Calu3 (cell line): ENCODE results near the gene CCHCR1. TPM values are rescaled to one million over a fixed set of nuclear protein-coding genes. Genes with fewer than 3 reads are reported as not detected.

ENCODE experiments used
- Bru-seq: library from RNA; stranded (reverse); fragments of 400-500 nt; gene quantifications from one replicate; lab custom pipeline; 2021; lab: Mats Ljungman, UMichigan
- BruChase-seq, 2 experiments: library from RNA; stranded (reverse); fragments of 400-500 nt; gene quantifications; one replicate each; lab custom pipeline; 2021; lab: Mats Ljungman, UMichigan
- BruUV-seq: library from RNA; stranded (reverse); fragments of 400-500 nt; replicated peaks from 2 replicates; lab custom pipeline; 2021; lab: Mats Ljungman, UMichigan
- CTCF ChIA-PET: fragments of 300-600 bp; sonication (Branson Sonifier 250); formaldehyde crosslinking; loops from one replicate; lab custom pipeline; 2022; ENCODE audit warnings: antibody characterized with exemption; lab: Charles Lee
- DNase-seq: peaks from one replicate; pipeline ENCODE4 v3.0.0; 2022
- H3K27ac Mint-ChIP-seq: one replicate; pipeline ENCODE4 v1.8.0; 2022; ENCODE audit warnings: mixed read lengths; ENCODE audit not compliant: unreplicated experiment
- H3K27me3 Mint-ChIP-seq: one replicate; pipeline ENCODE4 v1.8.0; 2022; ENCODE audit warnings: mixed read lengths; ENCODE audit not compliant: unreplicated experiment
- H3K36me3 Mint-ChIP-seq: one replicate; pipeline ENCODE4 v1.8.0; 2022; ENCODE audit warnings: mild to moderate bottlenecking, moderate library complexity, mixed read lengths; ENCODE audit not compliant: insufficient read depth, unreplicated experiment
- H3K4me1 Mint-ChIP-seq: one replicate; pipeline ENCODE4 v1.8.0; 2022; ENCODE audit warnings: mild to moderate bottlenecking, low read depth, mixed read lengths; ENCODE audit not compliant: unreplicated experiment
- H3K4me3 Mint-ChIP-seq: one replicate; pipeline ENCODE4 v1.8.0; 2022; ENCODE audit warnings: mild to moderate bottlenecking, low read depth, moderate library complexity, mixed read lengths; ENCODE audit not compliant: unreplicated experiment
- H3K9me3 Mint-ChIP-seq: one replicate; pipeline ENCODE4 v1.8.0; 2022; ENCODE audit warnings: low read depth, mixed read lengths; ENCODE audit not compliant: unreplicated experiment
- intact Hi-C: fragments of 100-400 bp; cut with micrococcal nuclease; formaldehyde crosslinking; loops from one replicate; pipeline ENCODE4 v1.10.0; 2022; ENCODE audit not compliant: unreplicated experiment
- long read RNA-seq: library from polyadenylated mRNA; stranded (forward); transcript quantifications from one replicate; pipeline ENCODE4 v2.0.0, GENCODE V29; 2022
- total RNA-seq: library from RNA; stranded (reverse); gene quantifications from 2 replicates; pipeline ENCODE4 v1.2.3, GENCODE V29; 2022
- TF ChIP-seq, protein P1 (sequence below): fragments of 200-600 bp; IDR thresholded peaks from one replicate; pipeline ENCODE4 v1.8.0; 2022; ENCODE audit warnings: antibody characterized with exemption; ENCODE audit not compliant: unreplicated experiment

CCHCR1 gene, protein sequence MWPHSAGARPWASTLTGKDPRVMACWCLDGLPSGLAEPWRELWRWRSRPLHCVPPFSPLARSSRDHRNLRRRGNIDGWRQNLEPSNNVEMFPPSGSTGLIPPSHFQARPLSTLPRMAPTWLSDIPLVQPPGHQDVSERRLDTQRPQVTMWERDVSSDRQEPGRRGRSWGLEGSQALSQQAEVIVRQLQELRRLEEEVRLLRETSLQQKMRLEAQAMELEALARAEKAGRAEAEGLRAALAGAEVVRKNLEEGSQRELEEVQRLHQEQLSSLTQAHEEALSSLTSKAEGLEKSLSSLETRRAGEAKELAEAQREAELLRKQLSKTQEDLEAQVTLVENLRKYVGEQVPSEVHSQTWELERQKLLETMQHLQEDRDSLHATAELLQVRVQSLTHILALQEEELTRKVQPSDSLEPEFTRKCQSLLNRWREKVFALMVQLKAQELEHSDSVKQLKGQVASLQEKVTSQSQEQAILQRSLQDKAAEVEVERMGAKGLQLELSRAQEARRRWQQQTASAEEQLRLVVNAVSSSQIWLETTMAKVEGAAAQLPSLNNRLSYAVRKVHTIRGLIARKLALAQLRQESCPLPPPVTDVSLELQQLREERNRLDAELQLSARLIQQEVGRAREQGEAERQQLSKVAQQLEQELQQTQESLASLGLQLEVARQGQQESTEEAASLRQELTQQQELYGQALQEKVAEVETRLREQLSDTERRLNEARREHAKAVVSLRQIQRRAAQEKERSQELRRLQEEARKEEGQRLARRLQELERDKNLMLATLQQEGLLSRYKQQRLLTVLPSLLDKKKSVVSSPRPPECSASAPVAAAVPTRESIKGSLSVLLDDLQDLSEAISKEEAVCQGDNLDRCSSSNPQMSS
- 95.2 and 105 TPM in 2 replicates for total RNA-seq
- Bru-seq, nascent RNA, result percentile 67 among the genes with signal in this experiment
- BruChase-seq, experiment 1, labeled RNA remaining after a 6-hour chase, result percentile 80 among the genes with signal in this experiment
- percentile 85 among the genes with signal in this experiment for BruChase-seq, experiment 2, labeled RNA remaining after a 2-hour chase
- long read RNA-seq, transcript CCHCR1-201 (18 exons, 2,625 nt), result major isoform, 27 of 53 reads
- long read RNA-seq, partial matches to known transcripts, result 10 of 53 reads
- long read RNA-seq, other reads (novel, unspliced or antisense), result 16 of 53 reads

DNA sequence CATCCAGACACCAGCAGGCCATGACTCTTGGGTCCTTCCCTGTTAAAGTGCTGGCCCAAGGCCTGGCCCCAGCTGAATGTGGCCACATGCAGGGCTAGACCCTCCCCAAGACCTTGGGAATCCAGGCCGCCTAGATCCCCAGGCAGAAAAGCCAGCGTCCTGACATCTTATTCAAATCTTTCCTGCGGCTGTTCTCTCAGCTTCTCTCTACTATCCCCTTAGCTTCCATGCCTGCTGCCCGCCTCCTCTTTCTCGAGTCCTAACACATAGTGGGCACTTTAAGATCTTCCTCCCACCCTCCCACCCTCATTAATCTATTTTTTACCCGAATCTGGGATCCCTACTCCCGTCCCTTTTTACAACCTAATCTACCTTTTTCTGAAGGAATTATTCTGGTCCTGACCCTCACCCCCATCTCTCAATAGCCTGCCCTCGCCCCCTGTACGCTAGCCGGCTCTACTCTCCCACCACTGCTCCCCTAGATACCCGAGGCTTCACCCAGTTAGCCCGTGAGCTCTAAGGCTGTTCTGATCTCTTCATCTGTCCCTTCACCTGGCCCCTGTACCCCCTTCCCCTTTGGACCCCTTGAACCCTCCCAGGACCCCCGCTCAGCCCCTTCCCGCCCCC lies at the start of gene CCHCR1:
Gene CCHCR1, minus strand, starts transcription at position 290 of the 627 bp plus-strand sequence. Its CDS starts 202 bp downstream, at position 88.
- BruUV-seq, result no TSS peak
- Mint-ChIP-seq H3K4me1 (peaks cover 46% of the 10 kb centered on the region), H3K4me3 (peak within 1 kb of the TSS; percentile 99), H3K9me3 (no peaks in the 10 kb centered on the region), H3K36me3 (peaks cover 73% of the 10 kb centered on the region), H3K27me3 (no peaks in the 10 kb centered on the region), H3K27ac (peak within 1 kb of the TSS; percentile 91)
- intact Hi-C loops, result loop anchor here (2.0 kb wide), 1 partner anchor 21 kb away; no protein-coding TSS in a partner anchor
- TF ChIP-seq, protein P1, sequence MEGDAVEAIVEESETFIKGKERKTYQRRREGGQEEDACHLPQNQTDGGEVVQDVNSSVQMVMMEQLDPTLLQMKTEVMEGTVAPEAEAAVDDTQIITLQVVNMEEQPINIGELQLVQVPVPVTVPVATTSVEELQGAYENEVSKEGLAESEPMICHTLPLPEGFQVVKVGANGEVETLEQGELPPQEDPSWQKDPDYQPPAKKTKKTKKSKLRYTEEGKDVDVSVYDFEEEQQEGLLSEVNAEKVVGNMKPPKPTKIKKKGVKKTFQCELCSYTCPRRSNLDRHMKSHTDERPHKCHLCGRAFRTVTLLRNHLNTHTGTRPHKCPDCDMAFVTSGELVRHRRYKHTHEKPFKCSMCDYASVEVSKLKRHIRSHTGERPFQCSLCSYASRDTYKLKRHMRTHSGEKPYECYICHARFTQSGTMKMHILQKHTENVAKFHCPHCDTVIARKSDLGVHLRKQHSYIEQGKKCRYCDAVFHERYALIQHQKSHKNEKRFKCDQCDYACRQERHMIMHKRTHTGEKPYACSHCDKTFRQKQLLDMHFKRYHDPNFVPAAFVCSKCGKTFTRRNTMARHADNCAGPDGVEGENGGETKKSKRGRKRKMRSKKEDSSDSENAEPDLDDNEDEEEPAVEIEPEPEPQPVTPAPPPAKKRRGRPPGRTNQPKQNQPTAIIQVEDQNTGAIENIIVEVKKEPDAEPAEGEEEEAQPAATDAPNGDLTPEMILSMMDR, result no peak
- DNase-seq, result no peak
- CTCF ChIA-PET, result interaction anchor here (1.2 to 2.5 kb wide), 11 partner anchors 8 to 209 kb away, joined by 3 to 11 read pairs (median 7); partner anchors contain the start of gene POU5F1

DNA sequence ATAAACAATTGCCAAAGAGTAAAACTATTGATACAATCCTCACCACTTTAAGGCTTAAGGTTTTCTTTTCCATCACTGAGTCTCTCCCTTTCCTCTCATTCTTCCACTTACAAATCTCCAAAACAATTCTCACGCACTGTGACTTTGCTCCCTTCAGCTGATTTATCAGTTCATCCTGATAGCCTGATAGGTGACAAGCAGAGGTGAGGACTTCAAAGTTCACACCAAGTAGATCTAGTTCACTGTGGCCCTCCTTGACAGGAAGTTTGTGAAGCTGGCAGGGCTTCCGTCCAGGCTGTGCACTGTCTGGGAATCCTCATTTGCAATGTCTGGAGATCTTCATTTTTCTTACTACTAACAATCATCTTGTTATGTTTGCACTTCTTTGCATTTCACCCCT lies 48.0 kb upstream of the CCHCR1 start:
- H3K4me1 Mint-ChIP-seq, result peaks cover 55% of the 10 kb centered on the region
- no peaks in the 10 kb centered on the region for H3K27me3 Mint-ChIP-seq
- no peak for DNase-seq
- H3K4me3 Mint-ChIP-seq, result peak overlapping the region; percentile 1
- no TSS peak for BruUV-seq
- H3K36me3 Mint-ChIP-seq, result peaks cover 41% of the 10 kb centered on the region
- CTCF ChIA-PET, result no interaction called here
- intact Hi-C loops, result no loop called here
- TF ChIP-seq, protein P1, result no peak
- H3K9me3 Mint-ChIP-seq, result no peaks in the 10 kb centered on the region
- peak overlapping the region; percentile 27 for H3K27ac Mint-ChIP-seq

DNA sequence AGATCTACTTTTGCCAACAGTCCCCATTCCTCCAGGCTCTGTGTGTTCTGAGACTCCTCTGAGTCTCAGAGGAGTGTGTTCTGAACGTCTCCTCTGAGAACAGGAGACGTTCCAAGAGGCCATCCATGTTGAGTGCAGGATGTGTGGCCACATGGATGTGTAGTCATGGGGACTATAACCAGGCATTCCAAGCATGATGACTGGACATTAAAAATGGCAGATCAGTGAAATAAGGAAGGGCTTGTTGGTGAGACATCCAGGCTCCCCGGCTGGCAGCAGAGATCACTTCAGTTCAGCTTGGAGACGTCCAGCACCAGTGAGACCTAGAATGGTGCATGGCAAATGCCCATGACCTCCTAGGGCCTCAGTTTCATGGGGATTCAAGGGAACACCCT lies 47.1 kb upstream of the CCHCR1 start:
- Mint-ChIP-seq H3K9me3 (no peaks in the 10 kb centered on the region), H3K4me3 (peak overlapping the region; percentile 75), H3K27ac (peak overlapping the region; percentile 99), H3K27me3 (no peaks in the 10 kb centered on the region), H3K36me3 (peaks cover 41% of the 10 kb centered on the region), H3K4me1 (peaks cover 63% of the 10 kb centered on the region)
- TF ChIP-seq, protein P1, result no peak
- intact Hi-C loops, result no loop called here
- no peak for DNase-seq
- no TSS peak for BruUV-seq
- CTCF ChIA-PET, result interaction anchor here (0.6 to 2.7 kb wide), 3 partner anchors 42 to 162 kb away, joined by 3 to 15 read pairs (median 5); no protein-coding TSS in a partner anchor
